ENCODE data around the gene TEC.
"Not testable (repeated sequence)": the region's sequence is repeated elsewhere in the genome, so short reads cannot be mapped to it uniquely, and the experiment has no call there.

Gene TEC

GRCh38 chr4:48173056-48173991 lies 96.3 kb downstream of the TEC start:
- TF ChIP-seq CTCF (IDR thresholded peaks at IDR 0.05; ENCODE audit: extremely low read depth, missing control alignments) = no peak
- no peak for DNase-seq (ENCODE audit: low spot score)

GRCh38 chr4:48172651-48173050 lies 97.0 kb downstream of the TEC start:
- DNase-seq (ENCODE audit: low spot score) = no peak
- no peak for TF ChIP-seq CTCF (IDR thresholded peaks at IDR 0.05; ENCODE audit: extremely low read depth, missing control alignments)

GRCh38 chr4:48169636-48170035 lies 100.0 kb downstream of the TEC start:
- no peak for DNase-seq (ENCODE audit: low spot score)

GRCh38 chr4:48167538-48168263 lies 101.9 kb downstream of the TEC start:
- DNase-seq (ENCODE audit: low spot score) = no peak
- no peak for TF ChIP-seq CTCF (IDR thresholded peaks at IDR 0.05; ENCODE audit: extremely low read depth, missing control alignments)

More at GRCh38 chr4:48169636-48170035, 100.0 kb downstream of the TEC start:
- no peak for TF ChIP-seq CTCF (IDR thresholded peaks at IDR 0.05; ENCODE audit: extremely low read depth, missing control alignments)

- not testable (repeated sequence) for DNase-seq (ENCODE audit: low spot score)
Observed at GRCh38 chr4:48164561-48164960, 105.1 kb downstream of the TEC start.

GRCh38 chr4:48163746-48164145 lies 105.9 kb downstream of the TEC start:
- DNase-seq (ENCODE audit: low spot score) = no peak
- no peak for TF ChIP-seq CTCF (IDR thresholded peaks at IDR 0.05; ENCODE audit: extremely low read depth, missing control alignments)

GRCh38 chr4:48162162-48162561 lies 107.5 kb downstream of the TEC start:
- no peak for TF ChIP-seq CTCF (IDR thresholded peaks at IDR 0.05; ENCODE audit: extremely low read depth, missing control alignments)
- no peak for DNase-seq (ENCODE audit: low spot score)

All from GM20000 (cell line).